Stimulated activated CD8-positive, alpha-beta memory T cell treated with anti-CD3 and anti-CD28 coated beads, Interleukin-15, amount 100 ng/mL, for 4 hours (primary cell): ENCODE measurements around the gene BTBD17.

Experiments used
- DNase-seq, 2 donors: peaks; one replicate each; pipeline ENCODE4 v3.0.0-alpha.2; 2020; ENCODE audit warnings: low read depth in 2 of 2

BTBD17 gene

DNA sequence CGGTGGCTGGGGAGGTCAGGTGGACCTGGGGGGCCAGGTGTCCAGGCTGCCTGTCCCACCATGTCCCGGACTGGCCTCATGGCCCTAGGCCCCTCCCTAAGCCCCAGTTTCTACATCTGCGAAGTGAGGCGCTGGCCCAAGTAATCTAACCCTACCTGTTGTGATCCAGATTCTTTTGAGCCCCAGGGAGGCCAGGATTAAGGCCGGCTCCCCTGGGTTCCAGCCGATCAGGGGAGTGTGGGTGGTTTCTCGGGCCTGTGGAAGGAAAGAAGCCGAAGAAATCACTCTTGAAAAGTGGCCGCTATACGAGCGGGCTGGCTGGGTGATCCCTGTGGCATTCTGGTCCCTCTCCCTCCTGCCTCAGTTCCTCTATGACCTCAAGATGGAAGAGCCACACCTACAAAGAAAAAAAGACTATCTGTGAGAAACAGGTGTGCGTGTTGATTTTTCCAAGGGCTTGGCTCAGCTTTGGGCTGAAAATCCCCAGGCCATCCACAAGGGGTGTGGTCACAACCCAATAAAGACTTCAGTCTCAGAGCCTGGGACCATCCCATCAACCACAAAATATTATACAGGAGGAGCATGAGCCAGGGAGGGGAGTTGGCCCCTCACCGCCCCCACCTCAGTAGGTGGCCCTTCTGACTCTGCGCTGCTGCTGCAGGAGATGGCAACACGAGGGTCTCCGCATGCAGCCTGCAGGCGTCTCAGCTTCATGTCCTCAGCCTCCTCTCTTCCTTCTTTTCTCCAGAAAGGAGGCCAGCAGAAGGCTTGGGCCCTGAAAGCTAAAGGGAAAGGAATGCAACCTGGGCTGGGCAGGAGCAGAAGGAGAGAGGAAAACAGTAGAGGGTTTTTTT is 25.9 kb upstream of the BTBD17 start:
- no peak for DNase-seq

DNA sequence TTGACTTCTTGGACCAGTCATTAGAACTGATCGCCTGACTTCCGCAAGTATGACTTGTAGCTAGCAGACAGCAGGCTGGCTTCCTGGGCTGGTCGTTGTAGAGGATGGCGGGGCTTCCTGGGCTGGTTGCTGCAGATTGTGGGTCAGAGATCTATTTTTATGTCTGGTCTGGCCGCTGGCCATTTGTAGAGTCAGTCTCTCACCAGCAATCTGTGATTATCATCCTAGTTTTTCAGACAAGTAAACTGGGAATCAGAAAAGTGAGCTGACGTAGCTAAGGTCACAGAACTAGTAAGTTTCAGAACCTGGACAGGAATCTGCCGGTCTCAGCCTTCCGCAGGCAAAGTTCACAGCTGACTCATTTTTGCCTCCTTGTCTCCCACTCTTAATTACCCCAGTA is 24.7 kb upstream of the BTBD17 start:
- DNase-seq: no peak

DNA sequence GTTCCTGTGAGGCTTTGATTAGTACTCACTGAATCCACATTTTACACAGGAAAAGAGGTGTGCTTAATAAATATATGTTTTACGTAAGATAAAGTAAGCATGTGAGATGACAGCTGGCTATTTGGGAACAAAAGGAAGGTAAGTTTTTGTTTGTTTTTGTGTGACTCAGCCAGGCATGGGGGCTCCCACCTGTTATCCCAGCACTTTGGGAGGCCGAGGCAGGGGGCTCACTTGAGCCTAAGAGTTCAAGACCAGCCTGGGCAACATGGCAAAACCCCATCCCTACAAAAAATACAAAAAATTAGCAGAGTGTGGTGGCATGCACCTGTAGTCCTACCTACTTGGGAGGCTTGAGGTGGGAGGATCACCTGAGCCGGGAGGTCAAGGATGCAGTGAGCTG is 23.5 kb upstream of the BTBD17 start:
- DNase-seq: no peak

DNA sequence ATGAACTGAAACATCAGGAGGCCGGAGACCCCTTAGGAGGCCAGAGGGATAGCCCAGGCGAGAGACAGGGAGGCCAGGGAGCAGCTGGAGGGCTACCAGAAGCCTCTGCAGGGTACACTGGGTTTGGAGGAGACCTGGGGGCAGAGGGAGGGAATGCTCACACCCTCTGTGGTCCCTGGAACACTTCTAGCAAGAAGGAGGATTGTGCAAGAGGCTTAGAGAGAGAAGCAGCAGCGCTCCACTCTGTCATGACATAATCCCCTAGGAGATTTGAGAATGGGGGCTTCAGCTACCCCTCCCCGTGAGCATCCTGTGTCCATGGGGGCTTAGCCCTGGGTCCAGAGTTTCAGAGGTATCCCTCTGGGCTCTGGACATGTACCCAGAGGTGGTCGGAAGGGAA is 21.5 kb upstream of the BTBD17 start:
- no peak for DNase-seq

DNA sequence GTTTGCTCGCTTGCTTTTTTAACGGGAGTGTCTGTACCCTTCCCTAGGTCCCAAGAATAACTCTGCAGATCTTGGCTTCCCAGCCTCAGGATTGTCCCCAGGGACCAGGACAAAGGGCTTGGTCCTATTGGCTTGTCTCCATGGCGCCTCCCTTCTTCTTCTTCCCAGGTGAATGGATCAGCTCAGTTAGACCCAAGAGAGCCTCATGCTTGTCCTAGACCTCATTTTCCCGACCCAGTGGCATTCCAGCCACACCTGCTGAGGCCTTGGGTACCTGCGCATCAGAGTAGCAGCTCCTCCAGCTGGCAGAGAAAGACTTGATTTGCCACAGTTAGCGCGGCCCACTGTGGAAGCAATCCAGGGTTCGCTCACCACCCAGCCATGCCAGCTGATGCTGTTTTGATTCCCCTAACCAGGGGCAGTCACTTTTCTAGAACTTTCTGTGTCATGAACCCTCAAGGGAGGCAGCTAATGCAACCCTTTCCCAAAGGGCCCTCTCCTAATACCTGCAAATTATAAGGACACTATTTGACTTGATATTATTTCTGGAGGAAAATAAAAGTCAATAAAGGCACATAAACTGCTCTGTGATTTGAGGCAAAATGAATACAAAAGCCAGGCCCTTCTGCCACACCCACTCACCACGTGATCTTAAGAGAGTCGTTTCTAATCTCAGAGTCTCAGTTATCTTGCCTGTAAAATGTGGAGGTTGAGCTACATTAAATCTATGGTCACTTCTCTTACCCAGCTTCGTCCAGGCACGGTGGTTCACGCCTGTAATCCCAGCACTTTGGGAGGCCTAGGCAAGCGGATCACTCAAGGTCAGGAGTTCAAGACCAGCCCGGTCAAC is 19.5 kb upstream of the BTBD17 start:
- DNase-seq: no peak

DNA sequence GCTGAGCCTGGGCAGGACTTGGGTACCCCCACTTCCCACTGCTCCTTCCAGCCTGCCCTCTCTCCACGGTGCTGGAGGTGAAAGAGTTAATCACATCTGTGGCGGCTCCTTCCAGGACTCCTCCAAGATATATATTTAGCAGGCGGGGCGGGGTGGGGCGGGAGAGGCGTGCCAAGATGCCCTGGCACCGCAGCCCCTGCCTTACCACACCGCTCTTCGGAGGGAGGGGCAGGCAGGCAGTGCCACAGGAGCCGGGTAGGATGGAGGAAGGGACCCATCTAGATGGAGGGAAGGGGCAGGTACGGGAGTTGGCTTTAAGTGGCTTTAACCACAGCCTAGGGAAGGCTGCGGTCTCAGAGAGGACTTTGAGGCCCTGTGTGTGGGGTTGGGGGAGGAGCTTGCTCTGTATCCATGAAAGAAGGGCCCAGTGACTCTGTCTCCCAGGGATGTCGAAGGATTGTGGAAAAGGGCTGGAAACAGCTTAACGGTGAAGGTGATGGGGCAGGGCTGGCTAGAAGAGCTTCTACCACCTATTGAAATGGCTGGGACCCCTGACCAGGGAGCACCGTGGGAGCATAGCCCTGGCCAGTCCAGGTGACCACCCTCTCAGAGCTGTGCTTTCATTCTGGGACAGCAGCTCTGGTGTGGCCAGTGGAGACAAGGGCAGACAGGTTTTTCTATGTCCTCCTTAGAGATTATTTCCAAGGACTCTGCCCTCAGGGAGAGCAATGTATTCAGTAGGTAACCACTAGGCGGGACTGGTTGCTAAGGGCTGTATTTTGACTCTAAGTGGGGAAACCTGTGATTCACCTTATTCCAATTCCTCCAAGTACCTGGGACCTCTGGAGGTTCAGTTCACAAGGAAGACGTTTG is 18.7 kb upstream of the BTBD17 start:
- DNase-seq: no peak

DNA sequence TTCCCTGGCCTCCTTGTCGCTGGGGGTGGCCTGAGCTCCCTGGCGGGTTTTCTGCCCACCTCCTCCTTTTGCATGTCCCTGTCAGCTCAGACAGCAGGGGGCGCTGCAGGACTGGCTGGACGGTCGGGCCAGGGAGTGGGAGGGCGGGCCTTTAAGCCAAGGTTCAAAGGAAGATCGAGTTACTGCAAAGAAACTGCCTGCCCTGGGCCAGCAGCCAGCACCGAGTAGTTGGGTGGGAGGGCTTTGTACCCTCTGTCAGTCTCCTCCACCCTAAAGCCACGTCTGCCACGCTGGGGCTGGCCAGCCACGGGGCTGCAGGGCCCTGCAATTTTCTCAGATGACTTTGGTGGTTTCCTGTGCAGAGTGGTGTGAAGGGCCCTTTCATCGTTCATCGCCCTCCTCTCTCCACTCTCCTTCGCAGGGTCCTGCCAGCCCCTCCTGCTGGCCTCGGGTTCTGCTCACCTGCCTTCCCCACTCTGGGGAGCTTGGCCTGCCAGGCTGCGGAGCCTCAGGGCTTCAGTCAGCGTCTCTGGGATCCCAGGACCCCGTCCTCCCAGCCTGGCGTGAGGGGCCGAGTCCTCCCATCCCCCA is 17.9 kb upstream of the BTBD17 start:
- peak; percentile 62 to 80 for DNase-seq

DNA sequence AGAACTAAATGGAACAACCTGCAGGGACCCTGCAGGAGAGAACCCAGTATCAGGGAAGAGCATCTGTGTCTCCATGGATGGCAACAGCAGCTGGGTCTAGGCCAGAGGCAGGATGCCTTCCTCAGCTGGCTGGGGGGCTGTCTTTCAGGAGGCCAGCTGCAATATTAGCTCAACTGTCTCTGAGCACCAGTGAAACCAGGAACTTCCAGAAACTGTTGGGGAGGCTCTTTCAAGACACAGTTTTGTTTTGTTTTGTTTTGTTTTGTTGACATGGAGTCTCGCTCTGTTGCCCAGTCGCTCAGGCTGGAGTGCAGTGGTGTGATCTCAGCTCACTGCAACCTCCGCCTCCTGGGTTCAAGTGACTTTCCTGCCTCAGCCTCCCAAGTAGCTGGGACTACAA is 13.2 kb upstream of the BTBD17 start:
- DNase-seq: no peak

DNA sequence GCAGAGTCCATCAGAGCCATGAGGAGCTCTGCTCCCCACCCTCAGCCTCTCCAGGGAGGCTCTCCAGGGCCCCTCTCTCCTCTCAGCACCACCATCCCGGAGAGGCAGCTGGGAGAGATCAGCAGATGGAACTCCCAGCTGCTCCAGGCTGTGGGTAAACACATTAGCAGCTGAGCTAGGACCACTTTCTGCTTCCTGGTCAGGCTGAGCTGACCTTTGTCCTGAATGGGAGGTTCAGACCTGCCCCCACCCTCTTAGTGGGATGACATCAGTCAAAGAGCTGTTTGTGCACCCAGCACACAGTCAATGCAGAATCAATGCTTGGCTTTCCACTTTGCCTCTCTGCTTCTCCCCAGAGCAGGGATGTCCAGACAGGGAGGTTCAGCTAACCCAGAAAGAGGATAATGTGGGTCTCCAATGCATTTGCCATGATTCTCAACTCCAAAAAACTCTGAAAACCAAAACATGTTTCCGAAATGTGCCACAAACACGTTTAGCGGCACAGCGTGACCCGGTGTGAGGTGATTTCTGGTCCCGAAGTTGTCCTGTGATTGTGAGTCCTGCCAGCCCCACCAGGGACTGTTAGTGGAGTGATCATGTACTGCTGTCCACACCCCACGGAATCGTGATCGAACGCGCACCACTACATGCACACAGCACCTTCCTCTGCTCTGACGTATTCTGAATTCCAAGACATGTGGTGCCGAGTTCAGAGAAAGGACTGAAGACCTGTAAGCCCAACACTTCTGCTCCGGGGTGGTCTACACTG is 12.4 kb upstream of the BTBD17 start:
- no peak for DNase-seq

DNA sequence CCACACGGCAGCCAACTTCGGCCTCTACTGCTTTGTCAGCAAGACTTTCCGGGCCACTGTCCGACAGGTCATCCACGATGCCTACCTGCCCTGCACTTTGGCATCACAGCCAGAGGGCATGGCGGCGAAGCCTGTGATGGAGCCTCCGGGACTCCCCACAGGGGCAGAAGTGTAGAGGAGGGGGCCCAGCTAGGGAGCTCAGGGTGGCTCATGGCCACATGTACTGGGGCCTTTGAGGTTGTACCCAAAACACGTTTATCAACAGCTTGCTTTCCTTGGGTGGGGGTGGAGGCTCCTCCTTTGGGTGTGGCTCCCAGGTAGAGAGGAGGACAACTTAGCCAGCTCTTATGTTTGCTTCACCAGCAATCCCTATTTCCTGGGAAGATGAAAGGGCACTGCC is 10.8 kb upstream of the BTBD17 start:
- DNase-seq: no peak

DNA sequence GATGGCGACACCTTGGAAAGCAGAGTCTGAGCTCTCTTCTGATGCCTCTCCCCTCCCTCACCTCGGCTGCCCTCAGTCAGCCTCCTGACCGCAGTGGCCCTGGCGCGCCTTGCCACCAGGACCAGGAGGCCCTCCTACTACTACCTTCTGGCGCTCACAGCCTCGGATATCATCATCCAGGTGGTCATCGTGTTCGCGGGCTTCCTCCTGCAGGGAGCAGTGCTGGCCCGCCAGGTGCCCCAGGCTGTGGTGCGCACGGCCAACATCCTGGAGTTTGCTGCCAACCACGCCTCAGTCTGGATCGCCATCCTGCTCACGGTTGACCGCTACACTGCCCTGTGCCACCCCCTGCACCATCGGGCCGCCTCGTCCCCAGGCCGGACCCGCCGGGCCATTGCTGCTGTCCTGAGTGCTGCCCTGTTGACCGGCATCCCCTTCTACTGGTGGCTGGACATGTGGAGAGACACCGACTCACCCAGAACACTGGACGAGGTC is 10.0 kb upstream of the BTBD17 start:
- DNase-seq: no peak

DNA sequence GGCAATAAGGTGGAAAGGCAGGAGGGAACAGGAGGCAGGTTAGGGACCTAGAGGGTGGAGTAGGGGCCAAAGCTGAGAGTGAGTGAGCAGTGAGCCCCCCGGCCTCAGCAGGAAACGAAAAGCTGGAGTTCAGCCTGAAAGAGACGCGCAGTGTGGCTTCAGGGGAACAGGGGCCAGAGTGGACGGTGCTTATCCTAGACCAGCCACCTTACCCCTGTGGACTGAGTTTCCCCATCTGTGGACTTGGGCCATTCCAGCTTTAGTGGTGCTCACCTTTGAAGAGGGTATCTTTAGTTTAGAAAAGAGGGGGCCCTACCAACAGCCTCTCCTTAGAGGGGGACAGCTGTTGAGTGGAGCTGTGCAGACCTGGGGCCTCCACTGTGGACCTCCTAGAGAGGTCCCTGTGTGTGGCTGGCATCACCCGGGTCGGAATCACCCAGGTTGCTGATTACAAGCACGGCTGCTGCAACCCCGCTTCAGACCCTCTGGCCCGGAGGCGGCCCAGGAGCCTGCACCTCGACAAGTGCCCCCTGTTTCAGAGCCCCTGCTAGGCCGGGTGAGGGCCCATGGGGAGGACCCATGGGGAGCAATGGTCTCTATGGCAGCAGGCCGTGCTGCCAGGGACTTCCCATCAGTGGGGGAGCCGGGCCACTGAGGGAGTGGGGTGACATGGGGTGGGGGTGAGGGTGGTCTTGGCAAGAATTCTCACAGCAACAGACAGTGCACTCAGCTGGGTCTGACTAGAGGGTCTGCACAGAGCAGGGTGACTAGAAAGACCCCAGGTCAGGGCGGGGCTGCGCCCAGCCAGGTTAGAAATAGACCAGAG is 8.2 kb upstream of the BTBD17 start:
- no peak for DNase-seq

DNA sequence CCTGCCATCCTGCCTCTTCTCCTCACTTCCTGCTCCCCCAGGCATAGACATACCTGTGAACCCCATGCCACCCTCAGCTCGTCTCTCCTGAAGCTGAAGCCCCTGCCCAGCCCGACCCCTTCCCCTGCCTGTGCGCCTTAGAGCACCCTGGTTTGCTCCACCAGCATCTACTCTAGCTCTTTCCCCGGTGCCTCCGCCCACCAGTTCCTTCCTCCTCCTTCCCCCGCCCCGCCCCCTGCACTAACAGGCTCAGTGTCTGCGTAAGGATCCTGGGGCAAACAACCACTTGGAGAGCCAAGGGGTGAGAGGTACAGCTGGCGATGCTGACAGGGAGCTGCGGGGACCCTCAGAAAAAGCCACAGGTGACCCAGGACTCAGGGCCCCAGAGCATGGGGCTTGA is 7.6 kb upstream of the BTBD17 start:
- peak; percentile 35 to 60 for DNase-seq

DNA sequence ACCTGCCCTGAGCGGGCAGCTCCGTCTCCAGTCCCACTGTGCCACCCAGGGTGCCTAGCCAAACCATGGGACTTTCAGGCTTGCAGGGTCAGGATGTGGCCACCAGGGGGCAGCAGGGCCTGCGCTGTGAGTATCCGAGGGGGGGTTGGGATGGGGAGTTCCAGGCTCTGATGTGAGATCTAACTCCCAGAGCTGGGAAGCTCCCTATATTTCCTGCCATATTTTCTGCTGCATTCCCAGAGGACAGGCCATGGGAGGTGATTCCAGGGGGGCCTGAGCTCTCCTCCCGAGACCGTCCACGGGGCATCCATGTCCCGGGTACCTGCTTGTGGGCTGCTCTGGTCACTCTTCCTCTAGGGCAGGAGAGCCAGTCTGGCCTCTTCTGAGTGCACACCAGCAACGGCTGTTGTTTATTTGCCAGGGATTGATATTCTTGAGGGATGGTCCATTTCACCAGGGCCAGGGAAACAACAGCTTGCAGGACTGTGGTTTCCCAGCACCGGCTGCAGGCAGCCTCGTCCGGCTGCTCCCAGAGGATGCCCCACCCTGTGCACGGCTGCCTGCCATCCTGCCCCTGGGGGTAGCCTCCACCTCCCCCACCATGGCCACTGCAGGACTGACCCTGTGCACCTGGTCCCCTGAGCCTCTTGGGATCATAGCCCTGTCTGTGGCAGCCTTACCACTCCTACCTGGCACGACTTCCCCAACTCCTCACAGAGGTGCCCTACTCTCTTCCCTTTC is 6.8 kb upstream of the BTBD17 start:
- peak; percentile 26 to 42 for DNase-seq

DNA sequence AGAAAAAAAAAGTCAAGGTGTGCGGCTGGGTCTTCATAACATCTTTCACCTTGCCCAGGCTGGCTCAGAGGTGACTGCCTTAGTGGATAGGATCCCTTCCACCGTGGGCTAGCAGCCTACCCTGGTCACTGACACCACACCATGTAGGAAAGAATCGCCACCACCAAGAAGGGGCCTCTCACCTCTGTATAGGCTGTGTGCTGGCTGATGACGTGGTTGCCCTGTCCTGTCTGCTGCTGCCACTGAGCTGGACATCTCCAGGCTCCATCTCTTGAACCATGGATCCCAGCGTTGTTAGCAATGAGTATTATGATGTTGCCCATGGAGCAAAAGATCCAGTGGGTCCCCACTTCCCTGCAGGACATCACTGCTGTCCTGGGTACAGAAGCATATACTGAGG is 5.5 kb upstream of the BTBD17 start, which contains the start of gene GPR142:
GPR142 (plus strand) TSS at position 301 of the 400 bp plus-strand sequence. CDS start 2,035 bp downstream, outside the sequence.
- DNase-seq: no peak

DNA sequence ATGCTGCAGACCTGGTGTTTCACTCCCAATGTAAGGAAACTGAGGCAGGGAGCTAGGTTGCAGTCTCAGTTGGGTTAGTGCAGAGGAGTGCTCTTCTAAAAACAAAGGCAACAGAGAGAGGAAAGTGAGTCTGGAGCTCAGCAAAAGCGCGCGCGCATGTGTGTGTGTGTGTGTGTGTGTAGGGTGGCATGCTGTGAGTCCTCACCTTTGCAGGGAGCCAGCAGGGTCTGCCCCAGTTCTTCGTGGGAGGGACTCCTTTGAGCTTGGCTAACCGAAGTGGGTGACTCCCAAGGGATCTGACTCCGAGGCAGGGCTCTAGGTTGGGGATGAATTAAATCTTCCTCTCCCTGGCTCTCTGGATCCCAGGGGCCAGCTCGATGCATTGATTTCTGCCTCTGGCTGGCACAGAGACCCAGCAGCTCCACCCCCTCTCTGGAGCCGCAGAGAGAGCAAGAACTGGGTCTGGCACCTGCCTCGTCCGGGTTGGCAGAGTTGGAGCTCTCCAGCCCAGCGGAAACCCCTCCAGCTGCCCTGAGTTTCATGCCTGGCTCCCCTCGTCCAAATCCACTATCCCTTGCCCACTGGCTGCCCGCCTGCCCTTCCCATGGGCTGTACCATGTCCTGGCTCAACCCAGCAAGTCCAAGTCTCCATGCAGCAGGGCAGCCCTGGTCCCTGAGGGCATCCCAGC is 1.3 kb upstream of the BTBD17 start:
- DNase-seq: no peak

DNA sequence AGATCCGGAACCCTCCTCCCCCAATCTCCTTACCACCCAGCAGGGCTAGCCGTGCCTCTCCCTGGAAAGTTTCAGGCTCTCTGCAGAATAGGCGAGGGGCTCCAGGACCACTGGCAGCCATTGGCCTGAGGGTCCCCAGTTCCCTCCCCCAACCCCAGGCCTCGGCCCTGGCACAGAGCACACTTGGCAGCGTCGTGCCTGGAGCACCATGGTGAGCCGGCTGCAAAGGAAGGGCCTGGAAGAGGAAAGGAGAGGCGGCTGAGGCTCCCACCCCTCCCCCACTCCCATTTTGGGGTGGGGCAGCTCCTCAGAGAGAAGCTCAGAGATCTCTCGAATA is 369 bp upstream of the BTBD17 start:
- DNase-seq: no peak

DNA sequence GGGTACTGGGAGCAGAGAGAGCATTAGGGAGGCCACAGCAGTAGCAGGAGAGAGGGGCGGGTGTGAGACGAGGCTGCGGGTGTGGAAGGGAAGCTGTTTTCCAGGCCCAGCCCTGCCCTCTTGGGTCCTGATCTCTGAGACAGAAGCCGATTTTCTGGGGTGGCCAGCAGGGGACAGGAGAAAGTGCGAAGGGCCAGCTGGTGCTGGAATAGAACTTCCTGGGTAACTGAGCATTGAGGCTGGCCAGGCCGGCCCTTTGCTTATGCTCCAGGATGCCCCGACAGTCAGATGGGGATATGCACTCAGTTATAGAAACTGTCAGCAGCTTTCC is 804 bp downstream of the BTBD17 start:
- no peak for DNase-seq

DNA sequence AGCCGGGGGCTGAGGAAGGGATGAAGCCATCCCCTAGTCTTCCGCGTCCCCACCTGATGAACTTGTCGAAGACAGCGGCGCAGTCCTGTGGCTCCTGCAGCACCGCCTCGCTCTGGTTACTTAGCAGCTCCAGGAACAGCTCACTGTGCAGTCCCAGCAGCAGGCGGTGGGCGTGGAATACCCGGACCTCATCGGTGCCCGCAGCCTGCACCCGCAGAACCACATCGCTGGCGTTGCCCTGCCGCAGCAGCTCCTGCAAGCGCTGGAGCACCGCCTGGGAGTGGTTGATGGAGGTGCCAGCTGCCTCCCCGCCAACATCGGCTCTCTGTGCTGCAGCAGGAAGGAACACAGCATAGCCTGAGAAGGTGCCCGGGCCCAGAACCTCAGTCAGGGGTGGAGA is 1.8 kb downstream of the BTBD17 start:
- DNase-seq: no peak
